IMR-90 (cell line): Measurements from ENCODE around the gene BSND. TPM values are rescaled to one million over a fixed set of nuclear protein-coding genes. Genes with fewer than 3 reads are reported as not detected.

Experiments
- ATAC-seq: fragments of 200-7000 bp; cut with Tn5 transposase; 2 replicates; pipeline ENCODE4 v1.9.1; 2020; ENCODE audit warnings: low read depth, mild to moderate bottlenecking, moderate library complexity
- BruUV-seq: library from RNA; stranded (reverse); fragments of 400-500 nt; replicated peaks from 2 replicates; lab custom pipeline; 2021; lab: Mats Ljungman, UMichigan
- CTCF ChIA-PET: fragments of 300-600 bp; formaldehyde crosslinking; extraction: SDS; loops from one replicate; lab custom pipeline; 2021; ENCODE audit warnings: antibody characterized with exemption; lab: Yijun Ruan, JAX
- POLR2A ChIA-PET: fragments of 300-600 bp; sonication (Branson Sonifier 250); formaldehyde crosslinking; loops from one replicate; lab custom pipeline; 2022; ENCODE audit warnings: antibody characterized with exemption; ENCODE audit not compliant: unreplicated experiment; lab: Charles Lee
- DNase-seq: peaks from one replicate; pipeline ENCODE4 v3.0.0; 2013
- H2AFZ ChIP-seq: replicated peaks from 2 replicates; pipeline ENCODE3; 2013; ENCODE audit warnings: low read length, mild to moderate bottlenecking; ENCODE audit not compliant: poor library complexity
- H2AK5ac ChIP-seq: 2 replicates; pipeline ENCODE4 v1.6.1; 2013; ENCODE audit warnings: low read depth, low read length, inconsistent platforms
- H2AK9ac ChIP-seq: replicated peaks from 2 replicates; pipeline ENCODE3; 2013; ENCODE audit warnings: mild to moderate bottlenecking, low read depth, low read length, moderate library complexity; ENCODE audit not compliant: poor library complexity
- H2BK120ac ChIP-seq: 2 replicates; pipeline ENCODE4 v1.6.1; 2013; ENCODE audit warnings: low read depth, low read length, inconsistent platforms
- H2BK15ac ChIP-seq: 3 replicates; pipeline ENCODE4 v1.6.1; 2013; ENCODE audit warnings: low read depth, low read length, inconsistent platforms
- H2BK20ac ChIP-seq: 2 replicates; pipeline ENCODE4 v1.6.1; 2013; ENCODE audit warnings: low read depth, mild to moderate bottlenecking, inconsistent platforms, low read length, moderate library complexity
- H2BK5ac ChIP-seq: 2 replicates; pipeline ENCODE4 v1.6.1; 2013; ENCODE audit warnings: mild to moderate bottlenecking, low read depth, low read length, inconsistent platforms; ENCODE audit not compliant: poor library complexity, severe bottlenecking
- H3K14ac ChIP-seq: replicated peaks from 2 replicates; pipeline ENCODE4 v1.6.1; 2013; ENCODE audit warnings: low read depth, low read length, inconsistent platforms
- H3K18ac ChIP-seq: 2 replicates; pipeline ENCODE4 v1.6.1; 2013; ENCODE audit warnings: low read depth, low read length, control low read depth
- H3K23ac ChIP-seq: 2 replicates; pipeline ENCODE4 v1.6.1; 2013; ENCODE audit warnings: low read depth, low read length, inconsistent platforms
- H3K27ac ChIP-seq: 2 replicates; pipeline ENCODE4 v1.5.1; 2013; ENCODE audit warnings: mild to moderate bottlenecking, control low read depth, low read length; ENCODE audit not compliant: insufficient read depth
- H3K27me3 ChIP-seq: 2 replicates; pipeline ENCODE4 v1.6.1; 2013; ENCODE audit warnings: low read length; ENCODE audit not compliant: control insufficient read depth, insufficient read depth
- H3K36me3 ChIP-seq: 2 replicates; pipeline ENCODE4 v1.6.1; 2013; ENCODE audit warnings: low read length, mixed read lengths; ENCODE audit not compliant: control insufficient read depth, insufficient read depth
- H3K4ac ChIP-seq: 2 replicates; pipeline ENCODE4 v1.6.1; 2013; ENCODE audit warnings: low read depth, low read length, inconsistent platforms
- H3K4me1 ChIP-seq: 2 replicates; pipeline ENCODE4 v1.6.1; 2013; ENCODE audit warnings: low read length, mixed read lengths; ENCODE audit not compliant: control insufficient read depth, insufficient read depth
- H3K4me2 ChIP-seq: 2 replicates; pipeline ENCODE4 v1.6.1; 2013; ENCODE audit warnings: low read depth, mild to moderate bottlenecking, control low read depth, low read length, moderate library complexity
- H3K4me3 ChIP-seq: 2 replicates; pipeline ENCODE4 v1.5.1; 2013; ENCODE audit warnings: low read depth, mild to moderate bottlenecking, control low read depth, low read length, moderate library complexity; ENCODE audit not compliant: insufficient read depth
- H3K56ac ChIP-seq: 2 replicates; pipeline ENCODE4 v1.6.1; 2013; ENCODE audit warnings: low read length, inconsistent platforms; ENCODE audit not compliant: insufficient read depth; ENCODE audit errors: extremely low read depth
- H3K79me1 ChIP-seq, 2 experiments: 2 replicates each; pipeline ENCODE4 v1.6.1; 2013; ENCODE audit warnings: low read length in 2 of 2, inconsistent platforms in 1 of 2, low read depth in 1 of 2
- H3K9ac ChIP-seq: 2 replicates; pipeline ENCODE4 v1.6.1; 2013; ENCODE audit warnings: low read depth, low read length, control low read depth
- H3K9me1 ChIP-seq: 2 replicates; pipeline ENCODE4 v1.6.1; 2013; ENCODE audit warnings: low read length, inconsistent platforms; ENCODE audit not compliant: insufficient read depth
- H3K9me3 ChIP-seq: 2 replicates; pipeline ENCODE4 v1.6.1; 2013; ENCODE audit warnings: low read length; ENCODE audit not compliant: control insufficient read depth, insufficient read depth
- H4K20me1 ChIP-seq: 2 replicates; pipeline ENCODE4 v1.6.1; 2013; ENCODE audit warnings: low read length, inconsistent platforms; ENCODE audit not compliant: insufficient read depth
- H4K5ac ChIP-seq: 2 replicates; pipeline ENCODE4 v1.6.1; 2013; ENCODE audit warnings: mild to moderate bottlenecking, low read depth, low read length, control low read depth
- H4K8ac ChIP-seq, 2 experiments: 2 replicates each; pipeline ENCODE4 v1.6.1; 2013; ENCODE audit warnings: low read depth in 2 of 2, low read length in 2 of 2, control low read depth in 1 of 2, inconsistent platforms in 1 of 2
- H4K91ac ChIP-seq: 2 replicates; pipeline ENCODE4 v1.6.1; 2013; ENCODE audit warnings: low read depth, low read length, inconsistent platforms; ENCODE audit not compliant: insufficient read depth
- BHLHE40 ChIP-seq: fragments of 150-350 bp; IDR thresholded peaks from 2 replicates; pipeline ENCODE4 v1.6.1; 2016; ENCODE audit warnings: mild to moderate bottlenecking, low read depth, low read length
- ELK1 ChIP-seq: fragments of 150-350 bp; IDR thresholded peaks from 2 replicates; pipeline ENCODE4 v1.6.1; 2016; ENCODE audit warnings: low read depth, mild to moderate bottlenecking, low read length, moderate library complexity, borderline replicate concordance
- MXI1 ChIP-seq: IDR thresholded peaks from 2 replicates; pipeline ENCODE4 v1.6.1; 2012; ENCODE audit warnings: low read depth, mild to moderate bottlenecking, low read length, moderate library complexity, borderline replicate concordance
- NFE2L2 ChIP-seq: fragments of 150-350 bp; IDR thresholded peaks from 2 replicates; pipeline ENCODE4 v1.6.1; 2016; ENCODE audit warnings: low read depth, mild to moderate bottlenecking, low read length
- POLR2A ChIP-seq: IDR thresholded peaks from 2 replicates; pipeline ENCODE4 v1.6.1; 2012; ENCODE audit warnings: mild to moderate bottlenecking, low read depth, low read length
- RCOR1 ChIP-seq: IDR thresholded peaks from 2 replicates; pipeline ENCODE4 v1.6.1; 2012; ENCODE audit warnings: mild to moderate bottlenecking, low read length, improper control_type of control experiment; ENCODE audit not compliant: insufficient replicate concordance
- SMC3 ChIP-seq: fragments of 150-350 bp; IDR thresholded peaks from 2 replicates; pipeline ENCODE4 v1.6.1; 2016; ENCODE audit warnings: low read depth, mild to moderate bottlenecking, antibody characterized with exemption, low read length, moderate library complexity
- USF2 ChIP-seq: fragments of 150-350 bp; IDR thresholded peaks from 2 replicates; pipeline ENCODE4 v1.6.1; 2017; ENCODE audit warnings: mild to moderate bottlenecking, antibody characterized with exemption, low read length, low read depth
- WGBS, 2 experiments: methylation state at CpG; one replicate each; pipeline versions ENCODE4 v1.1.5 to v1.1.7; 2013; ENCODE audit warnings: missing lambda C conversion rate in 2 of 2; ENCODE audit not compliant: insufficient read length in 1 of 2; ENCODE audit errors: extremely low coverage in 2 of 2; 5-methylcytosine and 5-hydroxymethylcytosine counted together
- dilution Hi-C: fragments of 300-500 bp; cut with HindIII; formaldehyde crosslinking; loops from one replicate; pipeline ENCODE4 v1.14.3; 2018; ENCODE audit warnings: low sequenced_read_pairs; ENCODE audit not compliant: unreplicated experiment
- in situ Hi-C: fragments of 300-500 bp; cut with MboI; formaldehyde crosslinking; loops from 3 replicates; pipeline ENCODE4 v1.14.3; 2019; ENCODE audit warnings: low sequenced_read_pairs, inconsistent platforms, mixed read lengths
- intact Hi-C: fragments of 100-400 bp; cut with micrococcal nuclease; formaldehyde crosslinking; loops from 2 replicates; pipeline ENCODE4 v1.10.0; 2022
- polyA plus RNA-seq, 3 experiments: library from polyadenylated mRNA; depleted of rRNA; stranded (reverse); fragments of >200 nt; gene quantifications; 2 replicates each; pipeline ENCODE4 v1.2.3, GENCODE V29; 2012; ENCODE audit warnings: low replicate concordance in 1 of 3
- total RNA-seq: library from RNA; depleted of rRNA; stranded (reverse); fragments of >200 nt; gene quantifications from 2 replicates; pipeline ENCODE4 v1.2.3, GENCODE V29; 2012

Gene BSND
- total and polyA plus RNA-seq, 2 of the 4 experiments (the other 2 are of a cell fraction), result not detected

- ChIA-PET CTCF (no interaction called here), POLR2A (no interaction called here)
- H4K8ac ChIP-seq, result no peak overlapping the region
- no peaks in the 10 kb centered on the region for H3K79me1 ChIP-seq
- peaks cover 8% of the 10 kb centered on the region; the same call in 1 of the 2 replicates for H3K9me1 ChIP-seq
- no peak overlapping the region for H2BK20ac ChIP-seq
- no peak overlapping the region for H3K4me3 ChIP-seq
- H4K20me1 ChIP-seq, result no peaks in the 10 kb centered on the region
- no peak overlapping the region for H3K4me2 ChIP-seq
- no peak for ATAC-seq
- H2BK5ac ChIP-seq, result no peak overlapping the region
- no peak overlapping the region for H3K18ac ChIP-seq
- H3K27ac ChIP-seq, result no peak overlapping the region
- H4K5ac ChIP-seq, result no peak overlapping the region
- H3K9ac ChIP-seq, result no peak overlapping the region
- in situ Hi-C loops, result no loop called here
- peaks cover 11% of the 10 kb centered on the region for H3K27me3 ChIP-seq
- no peak for DNase-seq
- H4K91ac ChIP-seq, result no peak overlapping the region
- intact Hi-C loops, result no loop called here
- H3K56ac ChIP-seq, result no peak overlapping the region
- no peak overlapping the region for H3K23ac ChIP-seq
- H2AK5ac ChIP-seq, result no peak overlapping the region
- no peak overlapping the region for H3K14ac ChIP-seq
- H3K4me1 ChIP-seq, result peaks cover 2% of the 10 kb centered on the region
- no peaks in the 10 kb centered on the region for H3K9me3 ChIP-seq
- dilution Hi-C loops, result no loop called here
- H2BK15ac ChIP-seq, result no peak overlapping the region
- no peak overlapping the region for H3K4ac ChIP-seq
- no peak overlapping the region for H2AFZ ChIP-seq
- H2BK120ac ChIP-seq, result no peak overlapping the region
- TF ChIP-seq BHLHE40, result no peak
- no peak for TF ChIP-seq SMC3
- no peak for TF ChIP-seq MXI1
- no peak for TF ChIP-seq POLR2A
- no peak for TF ChIP-seq NFE2L2
- no peak for TF ChIP-seq USF2
- TF ChIP-seq ELK1, result no peak
- no peak for TF ChIP-seq RCOR1
- no peak overlapping the region for H2AK9ac ChIP-seq
- WGBS, 2 experiments, result 50% methylated on average over 1 of the region's 4 CpGs; no CpG with 5 or more reads in 1 of the 2 experiments
- BruUV-seq, result no TSS peak
- H3K36me3 ChIP-seq, result no peaks in the 10 kb centered on the region
Measured at GRCh38 chr1:54968551-54968950, 30.2 kb upstream of the BSND start.
